Endothelial cell of umbilical vein (primary cell): ENCODE results near the gene GTF2B.

Source experiments
- EZH2 ChIP-seq: IDR thresholded peaks from 2 replicates; pipeline ENCODE4 v1.6.1; 2012; ENCODE audit warnings: borderline replicate concordance, low read depth, mild to moderate bottlenecking, moderate library complexity, low read length, inconsistent platforms; ENCODE audit not compliant: severe bottlenecking
- GATA2 ChIP-seq: IDR thresholded peaks from 2 replicates; pipeline ENCODE4 v1.7.0; 2011; ENCODE audit warnings: low read depth, mild to moderate bottlenecking, moderate library complexity, mixed read lengths, low read length; ENCODE audit not compliant: insufficient read length, insufficient read depth
- JUN ChIP-seq: IDR thresholded peaks from 2 replicates; pipeline ENCODE4 v1.6.1; 2011; ENCODE audit warnings: borderline replicate concordance, low read depth; ENCODE audit not compliant: insufficient read length, insufficient read depth
- POLR2A ChIP-seq: IDR thresholded peaks from 2 replicates; pipeline ENCODE4 v1.6.1; 2012; ENCODE audit warnings: low read depth, mild to moderate bottlenecking, control low read depth, low read length
- POLR2AphosphoS5 ChIP-seq: IDR thresholded peaks from 2 replicates; pipeline ENCODE4 v1.6.1; 2012; ENCODE audit warnings: low read depth, mild to moderate bottlenecking, control low read depth, low read length, moderate library complexity; ENCODE audit not compliant: insufficient read depth
- TF ChIP-seq, protein P1 (sequence below), 2 donors: IDR thresholded peaks; 1 replicate in 1 of 2; 2 replicates in 1 of 2; pipeline ENCODE4 v1.5.1; 2011; ENCODE audit warnings: low read length in 2 of 2, mild to moderate bottlenecking in 2 of 2, moderate library complexity in 2 of 2, control low read depth in 1 of 2, inconsistent platforms in 1 of 2, low read depth in 1 of 2; ENCODE audit not compliant: insufficient read depth in 1 of 2; ENCODE audit errors: extremely low read depth in 1 of 2
- TF ChIP-seq, protein P2 (sequence below): IDR thresholded peaks from 2 replicates; pipeline ENCODE4 v1.6.1; 2011; ENCODE audit not compliant: insufficient read depth, insufficient read length

DNA sequence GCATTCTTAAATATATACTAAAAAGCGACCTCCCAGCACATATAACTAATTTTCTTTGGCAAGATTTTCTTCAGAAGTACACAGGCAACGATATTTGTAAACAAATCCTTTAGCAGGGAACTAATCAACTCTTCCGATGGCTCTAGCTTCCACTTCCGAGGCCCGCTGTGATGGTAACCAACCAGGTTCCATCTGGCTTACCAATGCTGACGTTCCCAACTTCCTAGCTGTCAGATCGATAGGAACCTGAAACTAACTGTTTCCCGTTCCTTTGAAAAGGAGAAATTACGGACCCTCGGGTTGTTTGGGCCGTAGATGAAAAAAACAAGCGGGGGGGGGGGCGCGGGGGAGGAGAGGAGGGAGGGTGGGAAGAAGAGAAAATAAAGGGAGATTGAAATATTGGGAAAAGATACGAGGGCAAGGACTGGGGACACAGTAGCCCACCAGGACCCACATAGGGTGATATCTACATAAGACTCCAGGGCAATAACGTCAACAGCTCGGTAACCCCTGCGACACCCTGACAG is 513 bp downstream of the GTF2B start:
- TF ChIP-seq, protein P1, sequence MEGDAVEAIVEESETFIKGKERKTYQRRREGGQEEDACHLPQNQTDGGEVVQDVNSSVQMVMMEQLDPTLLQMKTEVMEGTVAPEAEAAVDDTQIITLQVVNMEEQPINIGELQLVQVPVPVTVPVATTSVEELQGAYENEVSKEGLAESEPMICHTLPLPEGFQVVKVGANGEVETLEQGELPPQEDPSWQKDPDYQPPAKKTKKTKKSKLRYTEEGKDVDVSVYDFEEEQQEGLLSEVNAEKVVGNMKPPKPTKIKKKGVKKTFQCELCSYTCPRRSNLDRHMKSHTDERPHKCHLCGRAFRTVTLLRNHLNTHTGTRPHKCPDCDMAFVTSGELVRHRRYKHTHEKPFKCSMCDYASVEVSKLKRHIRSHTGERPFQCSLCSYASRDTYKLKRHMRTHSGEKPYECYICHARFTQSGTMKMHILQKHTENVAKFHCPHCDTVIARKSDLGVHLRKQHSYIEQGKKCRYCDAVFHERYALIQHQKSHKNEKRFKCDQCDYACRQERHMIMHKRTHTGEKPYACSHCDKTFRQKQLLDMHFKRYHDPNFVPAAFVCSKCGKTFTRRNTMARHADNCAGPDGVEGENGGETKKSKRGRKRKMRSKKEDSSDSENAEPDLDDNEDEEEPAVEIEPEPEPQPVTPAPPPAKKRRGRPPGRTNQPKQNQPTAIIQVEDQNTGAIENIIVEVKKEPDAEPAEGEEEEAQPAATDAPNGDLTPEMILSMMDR (IDR thresholded peaks at IDR 0.05; ENCODE audit: extremely low read depth in 1 of 2, insufficient read depth in 1 of 2, low read depth in 1 of 2, low read length in 2 of 2), result no peak
- TF ChIP-seq JUN, result no peak
- no peak for TF ChIP-seq POLR2AphosphoS5
- no peak for TF ChIP-seq GATA2
- TF ChIP-seq POLR2A, result no peak
- TF ChIP-seq EZH2, result no peak
- TF ChIP-seq, protein P2, sequence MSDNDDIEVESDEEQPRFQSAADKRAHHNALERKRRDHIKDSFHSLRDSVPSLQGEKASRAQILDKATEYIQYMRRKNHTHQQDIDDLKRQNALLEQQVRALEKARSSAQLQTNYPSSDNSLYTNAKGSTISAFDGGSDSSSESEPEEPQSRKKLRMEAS, result no peak
